Measurements from ENCODE around the gene MAP4K1. TPM values are rescaled to one million over a fixed set of nuclear protein-coding genes. Genes with fewer than 3 reads are reported as not detected.

MAP4K1 gene
- total RNA-seq (2014; rRNA removed; shearing (Covaris generic)) = 0.29 TPM in 1 of 2 replicates, not detected in the other
- polyA plus RNA-seq (2015; cell fraction: cytosol; rRNA removed) = 0.11 and 0.29 TPM in 2 replicates
- 1.6 and 2.3 TPM in 2 replicates for polyA plus RNA-seq (2015; cell fraction: nucleus; rRNA removed)

GRCh38 chr19:38617764-38618589 is at the start of gene MAP4K1:
MAP4K1 (minus strand) TSS chr19:38617953; CDS start chr19:38617895, 58 bp downstream.
- in situ Hi-C loops (cut with HindIII; ENCODE audit: low pct_unique_long_range_greater_than_20kb, low sequenced_read_pairs) = no loop called here
- no peak for DNase-seq (ENCODE audit: low read depth, low spot score)

GRCh38 chr19:38666663-38667511 is 49.1 kb upstream of the MAP4K1 start:
- in situ Hi-C loops (cut with HindIII; ENCODE audit: low pct_unique_long_range_greater_than_20kb, low sequenced_read_pairs) = no loop called here
- DNase-seq (ENCODE audit: low read depth, low spot score) = peak; percentile 58

GRCh38 chr19:38665950-38666662 is 48.4 kb upstream of the MAP4K1 start:
- in situ Hi-C loops (cut with HindIII; ENCODE audit: low pct_unique_long_range_greater_than_20kb, low sequenced_read_pairs) = no loop called here
- DNase-seq (ENCODE audit: low read depth, low spot score) = no peak

GRCh38 chr19:38665219-38665931 is 47.6 kb upstream of the MAP4K1 start:
- in situ Hi-C loops (cut with HindIII; ENCODE audit: low pct_unique_long_range_greater_than_20kb, low sequenced_read_pairs) = no loop called here
- DNase-seq (ENCODE audit: low read depth, low spot score) = no peak

GRCh38 chr19:38664503-38665211 is 46.9 kb upstream of the MAP4K1 start:
- DNase-seq (ENCODE audit: low read depth, low spot score) = no peak
- in situ Hi-C loops (cut with HindIII; ENCODE audit: low pct_unique_long_range_greater_than_20kb, low sequenced_read_pairs) = no loop called here

- in situ Hi-C loops (cut with HindIII; ENCODE audit: low pct_unique_long_range_greater_than_20kb, low sequenced_read_pairs) = no loop called here
- DNase-seq (ENCODE audit: low read depth, low spot score) = no peak
Measured at GRCh38 chr19:38663957-38664502, 46.3 kb upstream of the MAP4K1 start.

- in situ Hi-C loops (cut with HindIII; ENCODE audit: low pct_unique_long_range_greater_than_20kb, low sequenced_read_pairs) = no loop called here
- DNase-seq (ENCODE audit: low read depth, low spot score) = no peak
Measured at GRCh38 chr19:38663156-38663651, 45.5 kb upstream of the MAP4K1 start.

- in situ Hi-C loops (cut with HindIII; ENCODE audit: low pct_unique_long_range_greater_than_20kb, low sequenced_read_pairs) = no loop called here
- DNase-seq (ENCODE audit: low read depth, low spot score) = no peak
Measured at GRCh38 chr19:38662537-38663155, 44.9 kb upstream of the MAP4K1 start.

GRCh38 chr19:38661996-38662395 is 44.2 kb upstream of the MAP4K1 start:
- in situ Hi-C loops (cut with HindIII; ENCODE audit: low pct_unique_long_range_greater_than_20kb, low sequenced_read_pairs) = no loop called here
- DNase-seq (ENCODE audit: low read depth, low spot score) = no peak

GRCh38 chr19:38661136-38661535 is 43.4 kb upstream of the MAP4K1 start:
- in situ Hi-C loops (cut with HindIII; ENCODE audit: low pct_unique_long_range_greater_than_20kb, low sequenced_read_pairs) = no loop called here
- DNase-seq (ENCODE audit: low read depth, low spot score) = no peak

- no peak for DNase-seq (ENCODE audit: low read depth, low spot score)
Measured at GRCh38 chr19:38660724-38661123, 43.0 kb upstream of the MAP4K1 start.

GRCh38 chr19:38658462-38659306 is 40.9 kb upstream of the MAP4K1 start:
- in situ Hi-C loops (cut with HindIII; ENCODE audit: low pct_unique_long_range_greater_than_20kb, low sequenced_read_pairs) = no loop called here
- DNase-seq (ENCODE audit: low read depth, low spot score) = peak; percentile 83

More at GRCh38 chr19:38660724-38661123, 43.0 kb upstream of the MAP4K1 start:
- in situ Hi-C loops (cut with HindIII; ENCODE audit: low pct_unique_long_range_greater_than_20kb, low sequenced_read_pairs) = no loop called here

- in situ Hi-C loops (cut with HindIII; ENCODE audit: low pct_unique_long_range_greater_than_20kb, low sequenced_read_pairs) = no loop called here
- DNase-seq (ENCODE audit: low read depth, low spot score) = no peak
Measured at GRCh38 chr19:38657633-38658222, 40.0 kb upstream of the MAP4K1 start.

- peak; percentile 90 for DNase-seq (ENCODE audit: low read depth, low spot score)
- in situ Hi-C loops (cut with HindIII; ENCODE audit: low pct_unique_long_range_greater_than_20kb, low sequenced_read_pairs) = no loop called here
Measured at GRCh38 chr19:38656171-38656981, 38.6 kb upstream of the MAP4K1 start.

All from SK-MEL-5 (cell line).